Erythroblast (primary cell): ENCODE measurements around the gene SH3BP2.

Experiments
- GATA1 ChIP-seq: IDR thresholded peaks from 2 replicates; pipeline ENCODE4 v1.6.1; 2011; ENCODE audit warnings: low read depth, mild to moderate bottlenecking, control low read depth, low read length, moderate library complexity
- POLR2A ChIP-seq: IDR thresholded peaks from 2 replicates; pipeline ENCODE4 v1.6.1; 2011; ENCODE audit warnings: mild to moderate bottlenecking, low read length

DNA sequence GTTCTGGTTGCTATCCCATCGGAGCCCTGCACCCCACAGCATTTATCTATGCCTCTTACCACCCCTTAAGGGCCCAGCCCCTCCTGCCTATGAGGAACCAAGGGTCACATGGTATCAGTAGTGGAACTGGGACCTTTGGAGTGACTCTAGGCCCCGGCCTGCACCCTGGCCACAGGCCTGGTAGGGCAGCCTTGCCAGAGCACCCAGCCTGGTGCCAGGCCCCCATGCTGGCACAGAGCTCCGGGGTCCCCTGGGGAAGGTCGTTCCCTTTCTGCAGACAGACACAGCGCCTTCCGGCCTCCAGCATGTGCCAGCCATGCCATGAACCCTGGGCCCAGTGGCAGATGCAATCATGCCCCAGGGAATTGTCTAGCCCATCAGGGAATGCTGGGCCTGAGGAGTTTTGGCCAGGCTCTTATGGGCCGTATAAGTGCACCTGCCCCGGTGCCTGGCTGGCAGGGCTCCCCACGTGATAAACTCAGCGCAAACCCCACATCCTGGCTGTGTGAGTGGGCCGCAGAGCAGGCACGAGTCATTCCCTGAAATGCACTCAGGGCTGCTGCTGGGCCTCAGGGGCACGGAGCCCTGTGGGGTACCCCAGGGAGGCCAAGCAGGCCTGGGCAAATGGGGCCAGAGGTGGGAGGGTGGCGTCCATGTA is 30.9 kb downstream of the SH3BP2 start:
- TF ChIP-seq POLR2A (no peak), GATA1 (no peak)
